Measurements from ENCODE around the gene PKP1.

DNA sequence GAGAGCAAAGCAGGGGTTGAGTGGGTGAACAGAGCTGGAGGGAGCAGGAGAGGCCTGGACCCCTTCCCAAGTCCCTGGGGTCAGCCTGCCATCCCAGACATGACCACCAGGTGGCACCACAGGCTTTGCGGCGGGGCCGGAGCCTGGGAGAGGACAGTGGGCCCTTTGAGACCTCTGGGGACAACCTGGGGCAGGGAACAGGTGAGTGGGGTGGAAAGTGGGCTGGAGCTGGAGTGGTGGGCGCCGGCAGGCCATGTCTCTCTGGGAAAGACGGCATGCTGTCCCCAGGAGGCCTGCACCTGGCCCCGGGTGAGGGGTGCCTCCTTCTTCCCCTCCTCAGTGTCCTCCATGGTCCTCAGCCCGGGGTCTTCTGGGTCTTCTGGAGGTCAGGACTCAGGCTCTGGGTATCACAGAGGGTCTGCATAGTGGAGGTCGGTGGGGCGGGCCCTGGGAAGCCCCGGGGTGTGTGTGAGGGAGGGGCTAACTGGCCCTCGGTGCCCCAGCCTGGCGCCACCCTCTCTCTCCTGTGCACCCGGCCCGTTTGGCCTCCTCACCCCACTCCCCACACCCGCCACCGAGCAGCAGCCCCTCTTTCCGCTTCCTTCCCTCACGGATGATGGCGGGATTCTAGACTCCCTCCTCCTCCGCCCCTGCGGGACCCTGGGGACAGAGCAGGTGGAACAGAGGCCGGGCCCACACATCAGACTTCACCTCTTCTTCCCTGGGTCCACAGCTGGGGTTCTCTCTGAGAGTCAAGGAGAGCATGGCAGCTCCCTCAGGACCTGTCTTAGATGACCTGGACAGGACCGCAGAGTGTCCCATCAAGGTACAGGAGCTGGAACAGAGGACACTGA lies 28.5 kb upstream of the PKP1 start:
- TF ChIP-seq, protein P1, sequence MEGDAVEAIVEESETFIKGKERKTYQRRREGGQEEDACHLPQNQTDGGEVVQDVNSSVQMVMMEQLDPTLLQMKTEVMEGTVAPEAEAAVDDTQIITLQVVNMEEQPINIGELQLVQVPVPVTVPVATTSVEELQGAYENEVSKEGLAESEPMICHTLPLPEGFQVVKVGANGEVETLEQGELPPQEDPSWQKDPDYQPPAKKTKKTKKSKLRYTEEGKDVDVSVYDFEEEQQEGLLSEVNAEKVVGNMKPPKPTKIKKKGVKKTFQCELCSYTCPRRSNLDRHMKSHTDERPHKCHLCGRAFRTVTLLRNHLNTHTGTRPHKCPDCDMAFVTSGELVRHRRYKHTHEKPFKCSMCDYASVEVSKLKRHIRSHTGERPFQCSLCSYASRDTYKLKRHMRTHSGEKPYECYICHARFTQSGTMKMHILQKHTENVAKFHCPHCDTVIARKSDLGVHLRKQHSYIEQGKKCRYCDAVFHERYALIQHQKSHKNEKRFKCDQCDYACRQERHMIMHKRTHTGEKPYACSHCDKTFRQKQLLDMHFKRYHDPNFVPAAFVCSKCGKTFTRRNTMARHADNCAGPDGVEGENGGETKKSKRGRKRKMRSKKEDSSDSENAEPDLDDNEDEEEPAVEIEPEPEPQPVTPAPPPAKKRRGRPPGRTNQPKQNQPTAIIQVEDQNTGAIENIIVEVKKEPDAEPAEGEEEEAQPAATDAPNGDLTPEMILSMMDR (IDR thresholded peaks at IDR 0.05) = peak; percentile 97 to 99 (median 99)
- no peak for TF ChIP-seq POLR2A (IDR thresholded peaks at IDR 0.05)
